CD4-positive, alpha-beta T cell treated with Interleukin-6 at 100 ng/mL for 8 hours (primary cell): Measurements from ENCODE around the gene TXLNB.
"Not testable (repeated sequence)": the region's sequence is repeated elsewhere in the genome, so short reads cannot be mapped to it uniquely, and the experiment has no call there.

ENCODE experiments used
- DNase-seq: peaks from one replicate; pipeline ENCODE4 v3.0.0-alpha.2; 2020; ENCODE audit warnings: mixed read lengths, low spot score

The TXLNB gene

GRCh38 chr6:139234193-139234592 lies 57.6 kb downstream of the TXLNB start:
- not testable (repeated sequence) for DNase-seq

GRCh38 chr6:139231206-139231605 lies 60.6 kb downstream of the TXLNB start:
- DNase-seq: no peak

GRCh38 chr6:139230391-139230840 lies 61.4 kb downstream of the TXLNB start:
- DNase-seq: peak; percentile 26

GRCh38 chr6:139228387-139228786 lies 63.4 kb downstream of the TXLNB start:
- not testable (repeated sequence) for DNase-seq

- DNase-seq: no peak
Observed at GRCh38 chr6:139219746-139220145, 72.1 kb downstream of the TXLNB start.

- peak; percentile 86 for DNase-seq
Observed at GRCh38 chr6:139219271-139219729, 72.5 kb downstream of the TXLNB start.

- not testable (repeated sequence) for DNase-seq
Observed at GRCh38 chr6:139212460-139212859, 79.3 kb downstream of the TXLNB start.

GRCh38 chr6:139210766-139211165 lies 81.0 kb downstream of the TXLNB start:
- DNase-seq: peak; percentile 18

- DNase-seq: no peak
Observed at GRCh38 chr6:139205843-139206242, 86.0 kb downstream of the TXLNB start.

- no peak for DNase-seq
Observed at GRCh38 chr6:139204978-139205377, 86.8 kb downstream of the TXLNB start.

- DNase-seq: no peak
Observed at GRCh38 chr6:139201378-139201777, 90.4 kb downstream of the TXLNB start.

GRCh38 chr6:139198529-139199288 lies 93.1 kb downstream of the TXLNB start:
- no peak for DNase-seq

- DNase-seq: no peak
Observed at GRCh38 chr6:139194740-139195139, 97.1 kb downstream of the TXLNB start.
